ENCODE measurements around the gene TTLL11.

- no peak for TF ChIP-seq CTCF (IDR thresholded peaks at IDR 0.05)
- no peak for TF ChIP-seq POLR2AphosphoS5 (IDR thresholded peaks at IDR 0.05)
Observed at GRCh38 chr9:121831869-121832268, 261.2 kb downstream of the TTLL11 start.

Data from prostate gland (tissue), 2 donors.